SH-SY5Y (cell line): Measurements from ENCODE around the gene FKBP4.

Experiments
- GATA2 ChIP-seq: IDR thresholded peaks from 2 replicates; pipeline ENCODE4 v1.6.1; 2011; ENCODE audit warnings: mild to moderate bottlenecking, low read depth, low read length
- GATA3 ChIP-seq: IDR thresholded peaks from 2 replicates; pipeline ENCODE4 v1.6.1; 2011; ENCODE audit warnings: low read depth, mild to moderate bottlenecking, low read length, moderate library complexity

GRCh38 chr12:2775431-2775830 lies 19.3 kb upstream of the FKBP4 start:
- TF ChIP-seq GATA2, result no peak
- no peak for TF ChIP-seq GATA3
